Hepatocyte (in vitro differentiated cells): ENCODE data around the gene COPS4. TPM values are rescaled to one million over a fixed set of nuclear protein-coding genes. Genes with fewer than 3 reads are reported as not detected.

Experiments used
- DNase-seq: peaks from one replicate; pipeline ENCODE4 v3.0.0-alpha.2; 2016; ENCODE audit warnings: low spot score
- H2AFZ ChIP-seq: fragments of 200-600 bp; sonication (generic); 2 replicates; pipeline ENCODE4 v1.6.0; 2016; ENCODE audit warnings: antibody characterized with exemption, mild to moderate bottlenecking
- H3K27ac ChIP-seq: fragments of 200-600 bp; sonication (generic); 2 replicates; pipeline ENCODE4 v1.5.1; 2016; ENCODE audit warnings: mild to moderate bottlenecking
- H3K27me3 ChIP-seq: fragments of 200-600 bp; sonication (generic); 2 replicates; pipeline ENCODE4 v1.6.1; 2016
- H3K36me3 ChIP-seq: fragments of 200-600 bp; sonication (generic); replicated peaks from 2 replicates; pipeline ENCODE4 v1.5.1; 2016; ENCODE audit warnings: low read depth; ENCODE audit not compliant: insufficient read depth
- H3K4me1 ChIP-seq: fragments of 200-600 bp; sonication (generic); 2 replicates; pipeline ENCODE4 v1.5.1; 2016; ENCODE audit warnings: mild to moderate bottlenecking, moderate library complexity; ENCODE audit not compliant: insufficient read depth
- H3K4me2 ChIP-seq: fragments of 200-600 bp; sonication (generic); 2 replicates; pipeline ENCODE4 v1.6.0; 2016
- H3K4me3 ChIP-seq: fragments of 200-600 bp; sonication (generic); 2 replicates; pipeline ENCODE4 v1.5.1; 2016; ENCODE audit warnings: mild to moderate bottlenecking
- H3K79me2 ChIP-seq: fragments of 200-600 bp; sonication (generic); 2 replicates; pipeline ENCODE4 v1.6.0; 2017; ENCODE audit warnings: mild to moderate bottlenecking
- H3K9me2 ChIP-seq: fragments of 200-600 bp; sonication (generic); replicated peaks from 2 replicates; pipeline ENCODE4 v1.6.0; 2017; ENCODE audit warnings: mild to moderate bottlenecking; ENCODE audit not compliant: insufficient read depth
- H3K9me3 ChIP-seq: fragments of 200-600 bp; sonication (generic); 2 replicates; pipeline ENCODE4 v1.5.1; 2016; ENCODE audit warnings: low read depth, mild to moderate bottlenecking
- H4K20me1 ChIP-seq: fragments of 200-600 bp; sonication (generic); 2 replicates; pipeline ENCODE4 v1.6.0; 2016; ENCODE audit warnings: mild to moderate bottlenecking; ENCODE audit not compliant: insufficient read depth, poor library complexity, severe bottlenecking
- EZH2phosphoT487 ChIP-seq: fragments of 200-600 bp; sonication (generic); IDR thresholded peaks from one replicate; pipeline ENCODE4 v1.6.1; 2018; ENCODE audit warnings: antibody characterized with exemption, mild to moderate bottlenecking, low read depth, moderate library complexity; ENCODE audit not compliant: unreplicated experiment, severe bottlenecking
- WGBS: methylation state at CpG from one replicate; pipeline ENCODE4 v1.1.6; 2016; ENCODE audit warnings: low lambda C conversion rate; ENCODE audit errors: missing lambda C conversion rate; 5-methylcytosine and 5-hydroxymethylcytosine counted together
- polyA plus RNA-seq: library from polyadenylated mRNA; unstranded; fragments of >200 nt; fragmentation: Nextera tagmentation; extraction: Ambion mirVana; gene quantifications from 2 replicates; pipeline ENCODE4 v1.2.1, GENCODE V29; 2016
- small RNA-seq: library from RNA; depleted of rRNA; stranded (forward); fragments of <200 nt; gene quantifications from one replicate; pipeline ENCODE3, GENCODE V24; 2014
- total RNA-seq: library from RNA; depleted of rRNA; stranded (reverse); fragments of >200 nt; gene quantifications from 2 replicates; pipeline ENCODE4 v1.2.3, GENCODE V29; 2014
- TF ChIP-seq, protein P1 (sequence below): fragments of 200-600 bp; sonication (generic); IDR thresholded peaks from 2 replicates; pipeline ENCODE4 v1.5.1; 2016; ENCODE audit warnings: antibody characterized with exemption, mild to moderate bottlenecking; ENCODE audit not compliant: poor library complexity

COPS4 gene
- total and polyA plus RNA-seq, 2 experiments from 2014 or later = 45.2 to 56.7 TPM

DNA sequence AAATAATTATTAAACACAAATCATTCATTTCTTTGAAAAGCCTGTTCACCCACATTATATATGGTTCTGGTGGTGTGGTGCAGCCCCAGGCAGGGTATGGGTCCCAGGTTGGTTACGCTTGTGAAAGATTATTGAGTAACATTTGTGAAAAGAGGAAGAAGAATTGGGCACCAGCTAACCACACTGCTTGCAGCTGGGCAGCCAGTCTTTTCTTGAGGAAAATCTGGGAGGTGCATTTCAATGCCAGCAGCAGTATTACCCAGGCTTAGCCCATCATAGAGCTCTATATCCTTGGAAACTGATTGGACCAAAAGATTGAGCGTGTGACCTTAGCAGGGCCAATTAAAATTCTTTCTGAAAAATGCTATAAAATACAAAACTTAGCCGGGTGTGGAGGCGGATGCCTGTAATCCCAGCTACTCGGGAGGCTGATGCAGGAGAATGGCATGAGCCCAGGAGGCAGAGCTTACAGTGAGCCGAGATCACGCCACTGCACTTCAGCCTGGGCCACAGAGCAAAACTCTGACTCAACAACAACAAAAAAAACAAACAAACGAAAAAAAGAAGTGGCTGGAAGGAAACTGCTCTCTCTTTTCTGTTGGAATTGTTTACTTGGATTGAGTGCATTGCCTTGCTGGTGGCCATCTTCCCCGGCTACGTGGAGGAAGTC, 89.3 kb downstream of the COPS4 start:
- Histone ChIP-seq H3K27ac (no peak overlapping the region), H3K4me3 (no peak overlapping the region), H3K36me3 (no peaks in the 10 kb centered on the region), H3K79me2 (no peaks in the 10 kb centered on the region), H2AFZ (no peak overlapping the region), H4K20me1 (no peaks in the 10 kb centered on the region), H3K27me3 (no peaks in the 10 kb centered on the region), H3K9me3 (no peaks in the 10 kb centered on the region), H3K4me2 (no peak overlapping the region), H3K9me2 (no peaks in the 10 kb centered on the region), H3K4me1 (no peaks in the 10 kb centered on the region)
- WGBS = 81% methylated on average over 10 of the region's 10 CpGs
- TF ChIP-seq, protein P1, sequence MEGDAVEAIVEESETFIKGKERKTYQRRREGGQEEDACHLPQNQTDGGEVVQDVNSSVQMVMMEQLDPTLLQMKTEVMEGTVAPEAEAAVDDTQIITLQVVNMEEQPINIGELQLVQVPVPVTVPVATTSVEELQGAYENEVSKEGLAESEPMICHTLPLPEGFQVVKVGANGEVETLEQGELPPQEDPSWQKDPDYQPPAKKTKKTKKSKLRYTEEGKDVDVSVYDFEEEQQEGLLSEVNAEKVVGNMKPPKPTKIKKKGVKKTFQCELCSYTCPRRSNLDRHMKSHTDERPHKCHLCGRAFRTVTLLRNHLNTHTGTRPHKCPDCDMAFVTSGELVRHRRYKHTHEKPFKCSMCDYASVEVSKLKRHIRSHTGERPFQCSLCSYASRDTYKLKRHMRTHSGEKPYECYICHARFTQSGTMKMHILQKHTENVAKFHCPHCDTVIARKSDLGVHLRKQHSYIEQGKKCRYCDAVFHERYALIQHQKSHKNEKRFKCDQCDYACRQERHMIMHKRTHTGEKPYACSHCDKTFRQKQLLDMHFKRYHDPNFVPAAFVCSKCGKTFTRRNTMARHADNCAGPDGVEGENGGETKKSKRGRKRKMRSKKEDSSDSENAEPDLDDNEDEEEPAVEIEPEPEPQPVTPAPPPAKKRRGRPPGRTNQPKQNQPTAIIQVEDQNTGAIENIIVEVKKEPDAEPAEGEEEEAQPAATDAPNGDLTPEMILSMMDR = no peak
- TF ChIP-seq EZH2phosphoT487 = no peak
- no peak for DNase-seq

Small RNAs within 50 kb of the gene (small RNA-seq; reads per million reads assigned to genes)
- gene RNU6-615P = not detected

Other genes with a start within 250 kb of the COPS4 start
- gene SCD5, start 236.4 kb upstream of the COPS4 start, total RNA-seq = 14.7 and 19.2 TPM in 2 replicates
- 5.3 and 6.4 TPM in 2 replicates for gene SCD5, start 236.4 kb upstream of the COPS4 start, polyA plus RNA-seq
- gene SEC31A, start 144.0 kb upstream of the COPS4 start, total RNA-seq = 306 and 312 TPM in 2 replicates
- gene SEC31A, start 144.0 kb upstream of the COPS4 start, polyA plus RNA-seq = 226 and 243 TPM in 2 replicates
- gene THAP9, start 134.4 kb upstream of the COPS4 start, total RNA-seq = 12.5 and 14.0 TPM in 2 replicates
- 1.5 and 2.1 TPM in 2 replicates for gene THAP9, start 134.4 kb upstream of the COPS4 start, polyA plus RNA-seq
- 14.1 and 19.8 TPM in 2 replicates for gene LIN54, start 24.4 kb upstream of the COPS4 start, total RNA-seq
- 2.7 and 5.4 TPM in 2 replicates for gene LIN54, start 24.4 kb upstream of the COPS4 start, polyA plus RNA-seq
- gene PLAC8, start 79.5 kb downstream of the COPS4 start, total RNA-seq = 16.6 and 24.4 TPM in 2 replicates
- 6.9 and 14.2 TPM in 2 replicates for gene PLAC8, start 79.5 kb downstream of the COPS4 start, polyA plus RNA-seq
- 13.4 and 15.3 TPM in 2 replicates for gene COQ2, start 249.6 kb downstream of the COPS4 start, total RNA-seq
- gene COQ2, start 249.6 kb downstream of the COPS4 start, polyA plus RNA-seq = 16.4 and 18.6 TPM in 2 replicates